HepG2 (cell line): ENCODE data around the gene IL3RA. TPM values are rescaled to one million over a fixed set of nuclear protein-coding genes. Genes with fewer than 3 reads are reported as not detected.

ENCODE experiments used
- AKAP8 ChIP-seq: sonication (generic); formaldehyde crosslinking; IDR thresholded peaks from 2 replicates; pipeline ENCODE4 v1.5.1; 2020; ENCODE audit warnings: mild to moderate bottlenecking, missing genetic modification reagents
- ATF7 ChIP-seq, 2 experiments: fragments of 450-650 bp in 1 of 2; sonication (generic) in 1 of 2; formaldehyde crosslinking in 1 of 2; IDR thresholded peaks; 2 replicates each; pipeline versions ENCODE4 v1.4.0 to v1.6.1; 2016 to 2020; ENCODE audit warnings: antibody characterized with exemption in 1 of 2, mild to moderate bottlenecking in 1 of 2, missing genetic modification reagents in 1 of 2
- BORCS8-MEF2B ChIP-seq: sonication (generic); formaldehyde crosslinking; IDR thresholded peaks from 2 replicates; pipeline ENCODE4 v1.8.0; 2022; ENCODE audit warnings: mild to moderate bottlenecking, missing genetic modification reagents
- HHEX ChIP-seq: IDR thresholded peaks from 2 replicates; pipeline ENCODE4 v1.6.1; 2016; ENCODE audit warnings: control low read depth
- HMGA1 ChIP-seq: sonication (generic); formaldehyde crosslinking; conservative IDR thresholded peaks from 2 replicates; pipeline ENCODE4 v1.4.0; 2020; ENCODE audit warnings: missing genetic modification reagents
- HNRNPH1 ChIP-seq: fragments of 200-400 bp; formaldehyde crosslinking; optimal IDR thresholded peaks from 2 replicates; pipeline ENCODE3; 2017; ENCODE audit warnings: mild to moderate bottlenecking, low read depth, low read length
- MAZ ChIP-seq, 2 experiments: sonication (generic) in 1 of 2; formaldehyde crosslinking in 1 of 2; IDR thresholded peaks; 2 replicates each; pipeline versions ENCODE4 v1.5.0 to v1.6.1; 2012 to 2020; ENCODE audit warnings: low read depth in 2 of 2, mild to moderate bottlenecking in 2 of 2, borderline replicate concordance in 1 of 2, improper control_type of control experiment in 1 of 2, low read length in 1 of 2, missing genetic modification reagents in 1 of 2, moderate library complexity in 1 of 2
- MLXIP ChIP-seq: sonication (generic); formaldehyde crosslinking; IDR thresholded peaks from 2 replicates; pipeline ENCODE4 v1.9.0; 2021; ENCODE audit warnings: missing genetic modification reagents, borderline replicate concordance
- MTA1 ChIP-seq: sonication (generic); formaldehyde crosslinking; IDR thresholded peaks from 2 replicates; pipeline ENCODE4 v1.4.0; 2020; ENCODE audit warnings: missing genetic modification reagents, mild to moderate bottlenecking, borderline replicate concordance
- SMYD3 ChIP-seq: sonication (generic); formaldehyde crosslinking; IDR thresholded peaks from 2 replicates; pipeline ENCODE4 v1.8.1; 2023; ENCODE audit warnings: mild to moderate bottlenecking, missing genetic modification reagents
- SNAI1 ChIP-seq: sonication (generic); formaldehyde crosslinking; IDR thresholded peaks from 2 replicates; pipeline ENCODE4 v1.5.0; 2020; ENCODE audit warnings: mild to moderate bottlenecking, missing genetic modification reagents, borderline replicate concordance
- TRIM22 ChIP-seq: fragments of 450-650 bp; IDR thresholded peaks from 2 replicates; pipeline ENCODE4 v1.6.1; 2017
- ZBTB34 ChIP-seq: sonication (generic); formaldehyde crosslinking; IDR thresholded peaks from 2 replicates; pipeline ENCODE4 v1.8.0; 2022; ENCODE audit warnings: mild to moderate bottlenecking, missing genetic modification reagents
- ZHX2 ChIP-seq, 2 experiments: sonication (generic) in 1 of 2; formaldehyde crosslinking in 1 of 2; IDR thresholded peaks; 2 replicates each; pipeline versions ENCODE4 v1.6.1 to v1.9.0; 2014 to 2022; ENCODE audit warnings: antibody characterized with exemption in 1 of 2, borderline replicate concordance in 1 of 2, inconsistent platforms in 1 of 2, low read depth in 1 of 2, missing genetic modification reagents in 1 of 2
- ZNF510 ChIP-seq: sonication (generic); formaldehyde crosslinking; IDR thresholded peaks from 2 replicates; pipeline ENCODE4 v1.4.0; 2020; ENCODE audit warnings: low read depth, mild to moderate bottlenecking, missing genetic modification reagents
- ZNF709 ChIP-seq: sonication (generic); formaldehyde crosslinking; IDR thresholded peaks from 2 replicates; pipeline ENCODE4 v1.5.0; 2020; ENCODE audit warnings: mild to moderate bottlenecking, missing genetic modification reagents
- ZNF713 ChIP-seq: sonication (generic); formaldehyde crosslinking; IDR thresholded peaks from 2 replicates; pipeline ENCODE4 v1.4.0; 2020; ENCODE audit warnings: mild to moderate bottlenecking, missing genetic modification reagents
- polyA plus RNA-seq, 8 experiments: library from polyadenylated mRNA; depleted of rRNA in 3 of 8; stranded (reverse) in 7 of 8; unstranded in 1 of 8; fragments of >200 nt; fragmentation: Illumina TruSeq in 4 of 8; extraction: Trizol in 4 of 8; gene quantifications; 2 replicates each; pipeline versions ENCODE4 v1.2.1 to v1.2.3, GENCODE V29; 2011 to 2016; ENCODE audit warnings: low read depth in 4 of 8, missing spikeins in 1 of 8, mixed read lengths in 1 of 8; ENCODE audit not compliant: insufficient read depth in 1 of 8
- total RNA-seq, 5 experiments: library from RNA; depleted of rRNA; stranded (reverse); fragments of >200 nt; fragmentation: Illumina TruSeq; extraction: Trizol; gene quantifications; 2 replicates each; pipeline ENCODE4 v1.2.3, GENCODE V29; 2016; ENCODE audit warnings: low read depth in 1 of 5

Gene IL3RA
- total and polyA plus RNA-seq, 2 of the 13 experiments (the other 11 are each of a cell fraction or from before 2014, with no cell fraction given) = not detected

GRCh38 chrX:1391370-1391706 is 54.8 kb downstream of the IL3RA start (continued):
- TF ChIP-seq ZHX2 (IDR thresholded peaks at IDR 0.05; ENCODE audit: low read depth) (no peak), ZHX2 (CRISPR knock-in tag; IDR thresholded peaks at IDR 0.05; ENCODE audit: borderline replicate concordance) (no peak), ZNF713 (CRISPR knock-in tag) (no peak), HNRNPH1 (no peak), ZBTB34 (peak; percentile 31; the same call in 1 of the 2 replicates), SMYD3 (no peak), TRIM22 (no peak), MLXIP (CRISPR knock-in tag) (no peak), ZNF510 (CRISPR knock-in tag) (0 out of 2 replicates have a peak, but pooled peaks have one; percentile 15), AKAP8 (CRISPR knock-in tag) (no peak), BORCS8-MEF2B (no peak), MAZ (IDR thresholded peaks at IDR 0.05; ENCODE audit: borderline replicate concordance, low read depth, low read length) (peak; percentile 94; the same call in 1 of the 2 replicates), MAZ (CRISPR knock-in tag; IDR thresholded peaks at IDR 0.05; ENCODE audit: low read depth) (no peak), HHEX (CRISPR knock-in tag) (no peak), HMGA1 (CRISPR knock-in tag) (no peak), ATF7 (IDR thresholded peaks at IDR 0.05) (no peak), ATF7 (CRISPR knock-in tag; IDR thresholded peaks at IDR 0.05) (no peak), MTA1 (no peak; the same call in 1 of the 2 replicates), ZNF709 (no peak), SNAI1 (CRISPR knock-in tag) (0 out of 2 replicates have a peak, but pooled peaks have one; percentile 29)
